Skeletal muscle tissue (tissue), 5 donors: Measurements from ENCODE around the gene VPS26A. TPM values are rescaled to one million over a fixed set of nuclear protein-coding genes. Genes with fewer than 3 reads are reported as not detected.

Source experiments
- H3K27ac ChIP-seq: one replicate; pipeline ENCODE4 v1.7.0; 2013; ENCODE audit warnings: mild to moderate bottlenecking, low read depth, low read length, inconsistent platforms
- H3K27me3 ChIP-seq, 3 donors: one replicate each; pipeline ENCODE4 v1.7.0; 2013; ENCODE audit warnings: low read length in 3 of 3; ENCODE audit not compliant: control insufficient read depth in 3 of 3, insufficient read depth in 3 of 3
- H3K36me3 ChIP-seq, 3 donors: one replicate each; pipeline ENCODE4 v1.7.0; 2013; ENCODE audit warnings: low read length in 3 of 3; ENCODE audit not compliant: control insufficient read depth in 3 of 3, insufficient read depth in 3 of 3
- H3K4me1 ChIP-seq, 3 donors: one replicate each; pipeline ENCODE4 v1.7.0; 2013; ENCODE audit warnings: low read length in 3 of 3, mild to moderate bottlenecking in 3 of 3; ENCODE audit not compliant: control insufficient read depth in 3 of 3, insufficient read depth in 3 of 3
- H3K4me3 ChIP-seq, 3 donors: one replicate each; pipeline ENCODE4 v1.7.0; 2013; ENCODE audit warnings: low read length in 3 of 3
- H3K9ac ChIP-seq, 3 donors: one replicate each; pipeline ENCODE4 v1.7.0; 2013; ENCODE audit warnings: low read length in 3 of 3, mild to moderate bottlenecking in 3 of 3, moderate library complexity in 2 of 3, low read depth in 1 of 3
- H3K9me3 ChIP-seq, 3 donors: one replicate each; pipeline ENCODE4 v1.7.0; 2013; ENCODE audit warnings: low read length in 3 of 3; ENCODE audit not compliant: control insufficient read depth in 3 of 3
- small RNA-seq: library from RNA; depleted of rRNA; stranded (forward); fragments of <200 nt; gene quantifications from one replicate; pipeline ENCODE3, GENCODE V24; 2014
- total RNA-seq: library from RNA; depleted of rRNA; stranded (reverse); fragments of >200 nt; gene quantifications from one replicate; pipeline ENCODE4 v1.2.3, GENCODE V29; 2014
- donor health status: Osteomylitis.

Gene VPS26A
- total RNA-seq, 1 donor from 2014 or later = 28.7 TPM

- no peaks in the 10 kb centered on the region for H3K36me3 ChIP-seq
- no peak overlapping the region for H3K9ac ChIP-seq
- H3K27ac ChIP-seq = no peak overlapping the region
- no peaks in the 10 kb centered on the region for H3K9me3 ChIP-seq
- H3K4me1 ChIP-seq = peaks cover 0 to 5% (median 4%) of the 10 kb centered on the region in 3 donors
- peaks cover 0 to 5% (median 3%) of the 10 kb centered on the region in 3 donors for H3K27me3 ChIP-seq
- no peak overlapping the region for H3K4me3 ChIP-seq
Observed at GRCh38 chr10:69216577-69217118, 92.7 kb downstream of the VPS26A start.

- Histone ChIP-seq H3K4me1 (peaks cover 0 to 5% (median 4%) of the 10 kb centered on the region in 3 donors), H3K9ac (no peak overlapping the region), H3K27me3 (peaks cover 0 to 5% (median 3%) of the 10 kb centered on the region in 3 donors), H3K4me3 (no peak overlapping the region), H3K9me3 (no peaks in the 10 kb centered on the region), H3K27ac (no peak overlapping the region), H3K36me3 (no peaks in the 10 kb centered on the region)
Observed at GRCh38 chr10:69217119-69217754, 93.3 kb downstream of the VPS26A start.

DNA sequence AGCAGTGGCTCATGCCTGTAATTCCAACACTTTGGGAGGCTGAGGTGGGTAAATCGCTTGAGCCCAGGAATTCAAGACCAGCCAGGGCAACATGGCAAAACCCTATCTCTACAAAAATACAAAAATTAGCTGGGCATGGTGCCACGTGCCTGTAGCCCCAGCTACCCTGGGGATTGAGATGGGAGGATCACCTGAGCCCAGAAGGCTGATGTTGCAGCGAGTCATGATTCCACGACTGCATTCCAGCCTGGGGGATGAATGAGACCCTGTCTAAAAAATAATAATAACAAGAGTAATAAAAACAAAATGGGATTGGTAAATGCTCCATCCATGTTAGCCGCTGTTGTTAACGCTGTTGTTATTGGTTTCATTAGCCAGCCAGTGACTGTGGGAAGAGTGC lies 94.9 kb downstream of the VPS26A start:
- Histone ChIP-seq H3K27me3 (peaks cover 0 to 5% (median 3%) of the 10 kb centered on the region in 3 donors), H3K36me3 (no peaks in the 10 kb centered on the region), H3K4me1 (peaks cover 0 to under 1% (median under 1%) of the 10 kb centered on the region in 3 donors), H3K9me3 (no peaks in the 10 kb centered on the region), H3K27ac (no peak overlapping the region), H3K4me3 (no peak overlapping the region), H3K9ac (no peak overlapping the region)

GRCh38 chr10:69220041-69220451 lies 96.1 kb downstream of the VPS26A start, which contains the start of gene HKDC1:
HKDC1 (plus strand) TSS chr10:69220332; CDS start chr10:69220436, 104 bp downstream.
- H3K9ac ChIP-seq = no peak within 1 kb of the TSS
- no peak within 1 kb of the TSS for H3K27ac ChIP-seq
- H3K4me1 ChIP-seq = no peaks in the 10 kb centered on the region
- peaks cover 0 to 5% (median 3%) of the 10 kb centered on the region in 3 donors for H3K27me3 ChIP-seq
- no peak within 1 kb of the TSS for H3K4me3 ChIP-seq
- H3K36me3 ChIP-seq = no peaks in the 10 kb centered on the region
- no peaks in the 10 kb centered on the region for H3K9me3 ChIP-seq

GRCh38 chr10:69220507-69220906 lies 96.5 kb downstream of the VPS26A start:
- H3K4me1 ChIP-seq = peaks cover 0 to under 1% (median 0%) of the 10 kb centered on the region in 3 donors
- no peak overlapping the region for H3K27ac ChIP-seq
- no peaks in the 10 kb centered on the region for H3K9me3 ChIP-seq
- peaks cover 0 to 5% (median 3%) of the 10 kb centered on the region in 3 donors for H3K27me3 ChIP-seq
- H3K4me3 ChIP-seq = no peak overlapping the region
- no peak overlapping the region for H3K9ac ChIP-seq
- H3K36me3 ChIP-seq = no peaks in the 10 kb centered on the region

Small RNA genes lying within 50 kb of the gene (small RNA-seq; reads per million reads assigned to genes)
- gene RF00017 = not detected

Other genes with a start within 250 kb of the VPS26A start
- 42.3 TPM for gene DDX50, start 222.9 kb upstream of the VPS26A start, total RNA-seq
- 24.5 TPM for gene DDX21, start 168.0 kb upstream of the VPS26A start, total RNA-seq
- gene KIFBP, start 135.4 kb upstream of the VPS26A start, total RNA-seq = 18.8 TPM
- 54.3 TPM for gene SRGN, start 36.1 kb upstream of the VPS26A start, total RNA-seq
- 22.4 TPM for gene SUPV3L1, start 56.1 kb downstream of the VPS26A start, total RNA-seq
- not detected for gene HKDC1, start 96.2 kb downstream of the VPS26A start, total RNA-seq
- 32.4 TPM for gene HK1, start 154.3 kb downstream of the VPS26A start, total RNA-seq